IPS DF 6.9 (cell line): ENCODE data around the gene TMEM225B.

Experiments used
- DNase-seq: peaks from one replicate; pipeline ENCODE4 v3.0.0-alpha.2; 2013; ENCODE audit warnings: low read depth, low spot score
- H3K27ac ChIP-seq: one replicate; pipeline ENCODE4 v1.5.1; 2013; ENCODE audit warnings: low read length, control low read depth
- H3K27me3 ChIP-seq: 2 replicates; pipeline ENCODE4 v1.6.1; 2013; ENCODE audit warnings: mild to moderate bottlenecking, low read length; ENCODE audit not compliant: control insufficient read depth, insufficient read depth
- H3K36me3 ChIP-seq: 2 replicates; pipeline ENCODE4 v1.6.1; 2013; ENCODE audit warnings: low read length; ENCODE audit not compliant: control insufficient read depth, insufficient read depth
- H3K4me1 ChIP-seq: 2 replicates; pipeline ENCODE4 v1.6.1; 2013; ENCODE audit warnings: low read length; ENCODE audit not compliant: control insufficient read depth, insufficient read depth
- H3K4me3 ChIP-seq: 2 replicates; pipeline ENCODE4 v1.5.1; 2013; ENCODE audit warnings: mild to moderate bottlenecking, low read length
- H3K9me3 ChIP-seq: 2 replicates; pipeline ENCODE4 v1.6.1; 2013; ENCODE audit warnings: low read length, inconsistent platforms; ENCODE audit not compliant: control insufficient read depth, insufficient read depth
- WGBS: extraction: QIAGEN DNeasy Blood & Tissue Kit; methylation state at CpG from one replicate; pipeline ENCODE4 v1.1.7; 2013; ENCODE audit warnings: mixed read lengths, missing lambda C conversion rate; ENCODE audit not compliant: insufficient read length, insufficient coverage; 5-methylcytosine and 5-hydroxymethylcytosine counted together

The TMEM225B gene

GRCh38 chr7:99606531-99606930 is 8.5 kb downstream of the TMEM225B start:
- DNase-seq: no peak
- no peaks in the 10 kb centered on the region for H3K36me3 ChIP-seq
- no peak overlapping the region for H3K4me3 ChIP-seq
- WGBS: no CpG with 5 or more reads among the region's 8 CpGs
- no peaks in the 10 kb centered on the region for H3K27me3 ChIP-seq
- no peak overlapping the region for H3K27ac ChIP-seq
- no peaks in the 10 kb centered on the region for H3K9me3 ChIP-seq
- H3K4me1 ChIP-seq: peaks cover 2% of the 10 kb centered on the region; the same call in 1 of the 2 replicates

- Histone ChIP-seq H3K4me1 (no peaks in the 10 kb centered on the region), H3K27me3 (no peaks in the 10 kb centered on the region), H3K4me3 (no peak overlapping the region), H3K36me3 (no peaks in the 10 kb centered on the region), H3K27ac (no peak overlapping the region), H3K9me3 (no peaks in the 10 kb centered on the region)
- no peak for DNase-seq
- no CpG with 5 or more reads among the region's 9 CpGs for WGBS
Observed at GRCh38 chr7:99607548-99607947, 9.5 kb downstream of the TMEM225B start.

- H3K36me3 ChIP-seq: 0 out of 2 replicates have a peak, but pooled peaks cover 3% of the 10 kb centered on the region
- H3K27ac ChIP-seq: no peak overlapping the region
- WGBS: no CpG with 5 or more reads among the region's 3 CpGs
- H3K4me1 ChIP-seq: no peaks in the 10 kb centered on the region
- no peaks in the 10 kb centered on the region for H3K27me3 ChIP-seq
- no peak overlapping the region for H3K4me3 ChIP-seq
- no peak for DNase-seq
- no peaks in the 10 kb centered on the region for H3K9me3 ChIP-seq
Observed at GRCh38 chr7:99614495-99614894, 16.4 kb downstream of the TMEM225B start.

GRCh38 chr7:99615989-99616358 is 17.9 kb downstream of the TMEM225B start:
- Histone ChIP-seq H3K36me3 (0 out of 2 replicates have a peak, but pooled peaks cover 8% of the 10 kb centered on the region), H3K27ac (no peak overlapping the region), H3K27me3 (no peaks in the 10 kb centered on the region), H3K4me1 (no peaks in the 10 kb centered on the region), H3K9me3 (no peaks in the 10 kb centered on the region), H3K4me3 (no peak overlapping the region; the same call in 1 of the 2 replicates)
- no peak for DNase-seq
- WGBS: no CpG with 5 or more reads among the region's 5 CpGs

- H3K4me1 ChIP-seq: no peaks in the 10 kb centered on the region
- H3K9me3 ChIP-seq: no peaks in the 10 kb centered on the region
- no CpG with 5 or more reads among the region's 60 CpGs for WGBS
- peaks cover 11% of the 10 kb centered on the region; the same call in 1 of the 2 replicates for H3K36me3 ChIP-seq
- H3K27me3 ChIP-seq: no peaks in the 10 kb centered on the region
- H3K4me3 ChIP-seq: peak within 1 kb of the TSS; percentile 82
- peak; percentile 90 for DNase-seq
- no peak within 1 kb of the TSS for H3K27ac ChIP-seq
Observed at GRCh38 chr7:99616359-99617191, 18.5 kb downstream of the TMEM225B start, which contains the start of gene ZSCAN25. Gene ZSCAN25 (plus strand): TSS chr7:99616946. CDS start chr7:99619607, 2,661 bp downstream.

GRCh38 chr7:99617192-99617781 is 19.2 kb downstream of the TMEM225B start:
- Histone ChIP-seq H3K4me1 (no peaks in the 10 kb centered on the region), H3K27ac (no peak overlapping the region)

GRCh38 chr7:99618726-99619125 is 20.7 kb downstream of the TMEM225B start:
- no peaks in the 10 kb centered on the region for H3K27me3 ChIP-seq
- no peak overlapping the region for H3K4me3 ChIP-seq
- H3K9me3 ChIP-seq: no peaks in the 10 kb centered on the region
- H3K4me1 ChIP-seq: no peaks in the 10 kb centered on the region
- peaks cover 21% of the 10 kb centered on the region for H3K36me3 ChIP-seq
- WGBS: no CpG with 5 or more reads among the region's 3 CpGs
- no peak for DNase-seq
- H3K27ac ChIP-seq: no peak overlapping the region

More at GRCh38 chr7:99617192-99617781, 19.2 kb downstream of the TMEM225B start:
- WGBS: no CpG with 5 or more reads among the region's 22 CpGs
- Histone ChIP-seq H3K27me3 (no peaks in the 10 kb centered on the region), H3K36me3 (peaks cover 14% of the 10 kb centered on the region; the same call in 1 of the 2 replicates), H3K9me3 (no peaks in the 10 kb centered on the region), H3K4me3 (peak overlapping the region; percentile 82)
- no peak for DNase-seq

- Histone ChIP-seq H3K4me3 (no peak overlapping the region), H3K27me3 (no peaks in the 10 kb centered on the region), H3K4me1 (no peaks in the 10 kb centered on the region), H3K36me3 (peaks cover 30% of the 10 kb centered on the region), H3K9me3 (no peaks in the 10 kb centered on the region), H3K27ac (no peak overlapping the region)
- no CpG with 5 or more reads among the region's 18 CpGs for WGBS
- DNase-seq: no peak
Observed at GRCh38 chr7:99619571-99620130, 21.6 kb downstream of the TMEM225B start.

- H3K9me3 ChIP-seq: no peaks in the 10 kb centered on the region
- WGBS: no CpG with 5 or more reads among the region's 5 CpGs
- no peak for DNase-seq
- no peak overlapping the region for H3K27ac ChIP-seq
- no peaks in the 10 kb centered on the region for H3K4me1 ChIP-seq
- H3K27me3 ChIP-seq: no peaks in the 10 kb centered on the region
- peaks cover 39% of the 10 kb centered on the region for H3K36me3 ChIP-seq
- no peak overlapping the region for H3K4me3 ChIP-seq
Observed at GRCh38 chr7:99621271-99621670, 23.2 kb downstream of the TMEM225B start.

GRCh38 chr7:99622596-99622995 is 24.5 kb downstream of the TMEM225B start:
- Histone ChIP-seq H3K4me3 (no peak overlapping the region), H3K27me3 (no peaks in the 10 kb centered on the region), H3K36me3 (peaks cover 42% of the 10 kb centered on the region), H3K4me1 (no peaks in the 10 kb centered on the region), H3K27ac (no peak overlapping the region), H3K9me3 (no peaks in the 10 kb centered on the region)
- WGBS: no CpG with 5 or more reads among the region's 10 CpGs
- DNase-seq: no peak
